HAP-1 (cell line): Measurements from ENCODE around the gene RAD51B.

Source experiments
- DNase-seq, 2 experiments: peaks; one replicate each; pipeline ENCODE4 v3.0.0-alpha.2; 2016 to 2020; ENCODE audit warnings: low spot score in 2 of 2
- H3K27me3 ChIP-seq: fragments of 250-450 bp; sonication (Bioruptor Pico); 2 replicates; pipeline ENCODE4 v1.5.1; 2020; ENCODE audit warnings: low read depth, mild to moderate bottlenecking, moderate library complexity
- H3K36me3 ChIP-seq: fragments of 250-450 bp; sonication (Bioruptor Pico); replicated peaks from 2 replicates; pipeline ENCODE4 v1.5.1; 2020; ENCODE audit warnings: mild to moderate bottlenecking
- H3K4me1 ChIP-seq: fragments of 250-450 bp; sonication (Bioruptor Pico); 2 replicates; pipeline ENCODE4 v1.5.1; 2020; ENCODE audit warnings: mild to moderate bottlenecking
- H3K4me3 ChIP-seq: fragments of 250-450 bp; sonication (Bioruptor Pico); 2 replicates; pipeline ENCODE4 v1.5.1; 2020; ENCODE audit warnings: mild to moderate bottlenecking, moderate library complexity
- H3K9me3 ChIP-seq: fragments of 250-450 bp; sonication (Bioruptor Pico); 2 replicates; pipeline ENCODE4 v1.5.1; 2020; ENCODE audit warnings: mild to moderate bottlenecking, moderate library complexity
- in situ Hi-C: fragments of 300-500 bp; cut with MboI; formaldehyde crosslinking; loops from 3 replicates; pipeline ENCODE4 v1.14.3; 2020; ENCODE audit warnings: low sequenced_read_pairs, inconsistent platforms, mixed read lengths

RAD51B gene

GRCh38 chr14:68060198-68060597, 240.6 kb downstream of the RAD51B start:
- no peaks in the 10 kb centered on the region for H3K36me3 ChIP-seq
- H3K4me1 ChIP-seq: no peaks in the 10 kb centered on the region
- in situ Hi-C loops: no loop called here
- H3K9me3 ChIP-seq: no peaks in the 10 kb centered on the region
- H3K27me3 ChIP-seq: no peaks in the 10 kb centered on the region
- H3K4me3 ChIP-seq: no peak overlapping the region
- no peak for DNase-seq

GRCh38 chr14:68062651-68063050, 243.1 kb downstream of the RAD51B start:
- H3K27me3 ChIP-seq: no peaks in the 10 kb centered on the region
- in situ Hi-C loops: no loop called here
- no peak for DNase-seq
- no peaks in the 10 kb centered on the region for H3K9me3 ChIP-seq
- no peaks in the 10 kb centered on the region for H3K36me3 ChIP-seq
- no peak overlapping the region for H3K4me3 ChIP-seq
- no peaks in the 10 kb centered on the region for H3K4me1 ChIP-seq

GRCh38 chr14:68065322-68065721, 245.7 kb downstream of the RAD51B start:
- no peaks in the 10 kb centered on the region for H3K4me1 ChIP-seq
- in situ Hi-C loops: no loop called here
- no peaks in the 10 kb centered on the region for H3K9me3 ChIP-seq
- no peak overlapping the region for H3K4me3 ChIP-seq
- no peaks in the 10 kb centered on the region for H3K27me3 ChIP-seq
- no peaks in the 10 kb centered on the region for H3K36me3 ChIP-seq
- DNase-seq: no peak

- Histone ChIP-seq H3K27me3 (no peaks in the 10 kb centered on the region), H3K36me3 (no peaks in the 10 kb centered on the region), H3K4me1 (no peaks in the 10 kb centered on the region), H3K4me3 (no peak overlapping the region), H3K9me3 (no peaks in the 10 kb centered on the region; the same call in 1 of the 2 replicates)
- DNase-seq: no peak
- in situ Hi-C loops: no loop called here
Observed at GRCh38 chr14:68074765-68075381, 255.3 kb downstream of the RAD51B start.

DNA sequence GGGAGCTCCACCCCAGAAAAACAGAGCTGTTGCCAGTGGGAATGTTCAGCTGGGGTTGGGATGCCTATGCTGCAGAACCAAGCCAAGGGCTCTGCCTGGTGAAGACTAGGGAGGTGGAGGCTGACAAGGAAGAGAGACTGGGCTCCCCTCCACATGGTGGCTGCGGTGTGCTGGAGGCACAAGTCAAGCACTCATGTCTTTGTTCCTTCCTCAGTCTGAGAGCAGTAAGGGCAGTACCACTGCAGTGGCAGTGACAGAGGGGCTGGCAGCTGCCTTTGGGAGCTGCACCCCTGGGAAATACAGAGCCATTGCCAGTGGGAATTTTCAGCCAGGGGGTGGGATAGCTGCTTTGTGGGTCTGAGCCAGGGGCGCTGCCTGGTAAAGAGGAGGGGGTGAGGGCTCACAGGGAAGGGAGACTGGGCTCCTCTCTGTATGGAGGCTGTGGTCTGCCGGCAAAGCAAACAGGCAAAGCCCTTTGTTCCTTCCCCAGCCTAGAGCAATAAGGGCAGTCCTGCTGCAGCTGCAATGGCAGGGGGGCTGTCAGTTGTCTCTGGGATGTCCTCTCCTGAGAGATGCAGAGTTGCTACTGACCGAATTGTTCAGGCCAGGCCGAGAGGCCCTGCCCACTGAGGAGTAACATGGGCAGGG, 255.9 kb downstream of the RAD51B start:
- in situ Hi-C loops: no loop called here
- H3K9me3 ChIP-seq: no peaks in the 10 kb centered on the region; the same call in 1 of the 2 replicates
- H3K36me3 ChIP-seq: no peaks in the 10 kb centered on the region
- no peak overlapping the region for H3K4me3 ChIP-seq
- no peak for DNase-seq
- H3K27me3 ChIP-seq: no peaks in the 10 kb centered on the region
- no peaks in the 10 kb centered on the region for H3K4me1 ChIP-seq

- no peaks in the 10 kb centered on the region for H3K36me3 ChIP-seq
- H3K4me1 ChIP-seq: no peaks in the 10 kb centered on the region
Observed at GRCh38 chr14:68076451-68076850, 256.9 kb downstream of the RAD51B start.

GRCh38 chr14:68079941-68080697, 260.5 kb downstream of the RAD51B start:
- H3K4me3 ChIP-seq: no peak overlapping the region
- in situ Hi-C loops: no loop called here
- H3K36me3 ChIP-seq: no peaks in the 10 kb centered on the region
- no peaks in the 10 kb centered on the region for H3K27me3 ChIP-seq
- H3K4me1 ChIP-seq: 0 out of 2 replicates have a peak, but pooled peaks cover 4% of the 10 kb centered on the region
- no peak for DNase-seq
- H3K9me3 ChIP-seq: no peaks in the 10 kb centered on the region

More at GRCh38 chr14:68076451-68076850, 256.9 kb downstream of the RAD51B start:
- in situ Hi-C loops: no loop called here
- Histone ChIP-seq H3K27me3 (no peaks in the 10 kb centered on the region), H3K4me3 (no peak overlapping the region), H3K9me3 (no peaks in the 10 kb centered on the region; the same call in 1 of the 2 replicates)
- no peak for DNase-seq

GRCh38 chr14:68081489-68081888, 261.9 kb downstream of the RAD51B start:
- no peaks in the 10 kb centered on the region for H3K27me3 ChIP-seq
- in situ Hi-C loops: no loop called here

GRCh38 chr14:68082698-68083291, 263.2 kb downstream of the RAD51B start:
- H3K4me1 ChIP-seq: 0 out of 2 replicates have a peak, but pooled peaks cover 4% of the 10 kb centered on the region
- no peaks in the 10 kb centered on the region for H3K27me3 ChIP-seq
- H3K36me3 ChIP-seq: no peaks in the 10 kb centered on the region
- DNase-seq: no peak
- no peaks in the 10 kb centered on the region for H3K9me3 ChIP-seq
- H3K4me3 ChIP-seq: no peak overlapping the region
- in situ Hi-C loops: no loop called here

More at GRCh38 chr14:68081489-68081888, 261.9 kb downstream of the RAD51B start:
- no peaks in the 10 kb centered on the region for H3K36me3 ChIP-seq
- no peak for DNase-seq
- 0 out of 2 replicates have a peak, but pooled peaks cover 4% of the 10 kb centered on the region for H3K4me1 ChIP-seq
- no peaks in the 10 kb centered on the region for H3K9me3 ChIP-seq
- no peak overlapping the region for H3K4me3 ChIP-seq

DNA sequence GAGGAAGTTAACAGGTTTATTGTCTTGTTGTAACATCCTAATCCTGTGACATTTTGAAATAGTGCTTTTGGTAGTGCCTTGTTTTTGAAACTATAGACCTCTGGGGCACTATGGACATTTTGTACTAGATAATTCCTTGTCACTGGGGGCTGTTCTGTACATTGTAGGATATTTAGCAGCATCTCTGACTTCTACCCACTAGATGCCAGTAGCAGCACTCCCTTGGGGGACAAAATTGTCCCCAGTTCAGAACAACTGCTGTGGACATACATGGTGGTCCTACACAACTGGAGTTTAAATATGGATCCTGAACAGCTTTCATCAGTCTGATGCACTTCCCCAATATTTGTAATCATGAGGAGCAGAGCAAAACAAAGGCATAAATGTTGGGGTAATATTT, 264.7 kb downstream of the RAD51B start:
- Histone ChIP-seq H3K4me3 (no peak overlapping the region), H3K9me3 (no peaks in the 10 kb centered on the region), H3K27me3 (no peaks in the 10 kb centered on the region), H3K4me1 (0 out of 2 replicates have a peak, but pooled peaks cover 4% of the 10 kb centered on the region), H3K36me3 (no peaks in the 10 kb centered on the region)
- DNase-seq: no peak
- in situ Hi-C loops: no loop called here

DNA sequence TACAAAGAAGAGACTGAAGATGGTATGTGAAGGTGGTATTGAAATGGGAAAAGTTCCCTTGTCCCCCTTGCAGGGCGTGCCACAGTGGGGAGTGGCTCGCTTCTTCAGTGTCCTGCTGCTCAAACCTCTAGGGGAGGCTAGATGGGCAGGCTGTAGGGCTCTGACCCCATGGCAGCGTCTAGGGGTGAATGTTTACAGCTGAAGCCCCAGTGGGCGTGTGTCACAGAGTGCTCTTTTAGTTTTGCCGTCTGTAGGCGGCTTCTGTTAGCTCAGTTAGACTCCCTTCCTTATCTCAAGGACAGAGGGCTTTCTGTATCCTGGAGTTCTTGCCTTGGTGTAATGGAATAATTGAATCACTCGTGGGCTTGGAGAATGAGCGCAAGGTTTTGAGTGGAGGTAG, 266.2 kb downstream of the RAD51B start:
- Histone ChIP-seq H3K9me3 (no peaks in the 10 kb centered on the region), H3K4me1 (0 out of 2 replicates have a peak, but pooled peaks cover 4% of the 10 kb centered on the region), H3K4me3 (no peak overlapping the region), H3K27me3 (no peaks in the 10 kb centered on the region), H3K36me3 (no peaks in the 10 kb centered on the region)
- DNase-seq: no peak
- in situ Hi-C loops: no loop called here

GRCh38 chr14:68088451-68088854, 268.9 kb downstream of the RAD51B start:
- Histone ChIP-seq H3K9me3 (no peaks in the 10 kb centered on the region), H3K27me3 (no peaks in the 10 kb centered on the region), H3K4me3 (no peak overlapping the region), H3K4me1 (no peaks in the 10 kb centered on the region), H3K36me3 (no peaks in the 10 kb centered on the region)
- in situ Hi-C loops: no loop called here
- no peak for DNase-seq

GRCh38 chr14:68089146-68089731, 269.7 kb downstream of the RAD51B start:
- in situ Hi-C loops: no loop called here
- no peaks in the 10 kb centered on the region for H3K27me3 ChIP-seq
- no peaks in the 10 kb centered on the region for H3K36me3 ChIP-seq
- H3K4me1 ChIP-seq: no peaks in the 10 kb centered on the region
- no peaks in the 10 kb centered on the region for H3K9me3 ChIP-seq
- DNase-seq: no peak
- no peak overlapping the region for H3K4me3 ChIP-seq
